Erythroblast (primary cell): ENCODE data around the gene ANK3.

Source experiments
- GATA1 ChIP-seq: IDR thresholded peaks from 2 replicates; pipeline ENCODE4 v1.6.1; 2011; ENCODE audit warnings: low read depth, mild to moderate bottlenecking, control low read depth, low read length, moderate library complexity
- POLR2A ChIP-seq: IDR thresholded peaks from 2 replicates; pipeline ENCODE4 v1.6.1; 2011; ENCODE audit warnings: mild to moderate bottlenecking, low read length

DNA sequence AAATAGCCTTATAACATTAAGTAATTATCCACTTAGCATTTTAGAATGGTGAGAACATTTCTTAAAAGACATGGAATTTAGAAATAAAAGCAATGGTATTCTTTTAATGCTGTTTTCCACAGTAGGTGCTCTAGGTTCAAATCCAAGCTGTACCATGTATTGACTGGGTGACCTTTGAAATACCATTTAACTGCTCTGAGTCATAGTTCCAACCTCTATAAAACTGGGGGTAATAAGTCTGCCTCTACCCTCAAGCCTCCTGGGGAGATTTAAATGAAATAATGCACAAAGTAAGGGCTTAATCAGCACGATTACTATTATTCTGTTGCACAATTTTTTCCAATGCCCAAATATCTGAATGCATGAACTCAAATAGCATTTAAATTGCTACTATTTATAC lies 246.9 kb downstream of the ANK3 start:
- TF ChIP-seq POLR2A, result no peak
- no peak for TF ChIP-seq GATA1
